Right atrium auricular region (tissue), 2 donors: ENCODE measurements around the gene ABO. TPM values are rescaled to one million over a fixed set of nuclear protein-coding genes. Genes with fewer than 3 reads are reported as not detected.
"Not testable (repeated sequence)": the region's sequence is repeated elsewhere in the genome, so short reads cannot be mapped to it uniquely, and the experiment has no call there.

ENCODE experiments used
- DNase-seq: peaks from one replicate; pipeline ENCODE4 v3.0.0-alpha.2; 2019; ENCODE audit warnings: low spot score
- H3K27ac ChIP-seq, 2 donors: fragments of 200-600 bp; sonication (generic); 1 replicate in 1 of 2; 2 replicates in 1 of 2; pipeline ENCODE4 v1.5.1; 2016 to 2019
- H3K27me3 ChIP-seq, 2 donors: fragments of 200-600 bp; sonication (generic); one replicate each; pipeline versions ENCODE4 v1.5.1 to v1.6.0; 2017 to 2019
- H3K36me3 ChIP-seq: fragments of 200-600 bp; sonication (generic); one replicate; pipeline ENCODE4 v1.5.1; 2016
- H3K4me1 ChIP-seq, 2 donors: fragments of 200-600 bp; sonication (generic); one replicate each; pipeline versions ENCODE4 v1.5.1 to v1.6.0; 2017 to 2019
- H3K4me3 ChIP-seq, 2 donors: fragments of 200-600 bp; sonication (generic); 1 replicate in 1 of 2; 2 replicates in 1 of 2; pipeline ENCODE4 v1.5.1; 2017 to 2019; ENCODE audit warnings: mild to moderate bottlenecking in 1 of 2, moderate library complexity in 1 of 2
- H3K9me3 ChIP-seq, 2 donors: fragments of 200-600 bp; sonication (generic); one replicate each; pipeline ENCODE4 v1.5.1; 2019
- CTCF ChIP-seq, 2 donors: fragments of 200-600 bp; sonication (generic); IDR thresholded peaks; one replicate each; pipeline ENCODE4 v1.5.1; 2019; ENCODE audit warnings: antibody characterized with exemption in 2 of 2
- total RNA-seq, 2 donors: library from RNA; depleted of rRNA; stranded (reverse); fragments of >200 nt; gene quantifications; one replicate each; pipeline ENCODE4 v1.1.0, GENCODE V29; 2016

The ABO gene
- total RNA-seq, 2 donors from 2014 or later = 1.1 to 2.5 TPM

GRCh38 chr9:133238851-133239532, 36.0 kb downstream of the ABO start:
- H3K36me3 ChIP-seq = no peaks in the 10 kb centered on the region
- H3K9me3 ChIP-seq = no peaks in the 10 kb centered on the region
- peaks cover 0 to 32% of the 10 kb centered on the region in 2 donors for H3K4me1 ChIP-seq
- H3K27me3 ChIP-seq = no peaks in the 10 kb centered on the region
- peak overlapping the region; percentile 21 to 50 for H3K4me3 ChIP-seq
- peak overlapping the region; percentile 76 to 84 for H3K27ac ChIP-seq
- TF ChIP-seq CTCF (IDR thresholded peaks at IDR 0.05) = peak; percentile 48 to 82
- no peak for DNase-seq

- no peak for TF ChIP-seq CTCF (IDR thresholded peaks at IDR 0.05)
Measured at GRCh38 chr9:133238272-133238850, 36.6 kb downstream of the ABO start.

GRCh38 chr9:133237035-133237731, 37.8 kb downstream of the ABO start:
- H3K4me3 ChIP-seq = no peak overlapping the region
- no peak for DNase-seq
- no peaks in the 10 kb centered on the region for H3K9me3 ChIP-seq

More at GRCh38 chr9:133238272-133238850, 36.6 kb downstream of the ABO start:
- peak overlapping the region; percentile 76 to 84 for H3K27ac ChIP-seq
- no peaks in the 10 kb centered on the region for H3K27me3 ChIP-seq
- H3K9me3 ChIP-seq = no peaks in the 10 kb centered on the region
- peaks cover 0 to 32% of the 10 kb centered on the region in 2 donors for H3K4me1 ChIP-seq
- DNase-seq = peak; percentile 82
- H3K4me3 ChIP-seq = peak overlapping the region; percentile 21 to 50
- no peaks in the 10 kb centered on the region for H3K36me3 ChIP-seq

GRCh38 chr9:133236291-133237034, 38.5 kb downstream of the ABO start:
- DNase-seq, H3K36me3 ChIP-seq, H3K4me3 ChIP-seq, H3K9me3 ChIP-seq, H3K27me3 ChIP-seq: not testable (repeated sequence)
- H3K27ac ChIP-seq = peak overlapping the region; percentile 76 to 84
- peaks cover 0 to 32% of the 10 kb centered on the region in 2 donors for H3K4me1 ChIP-seq

More at GRCh38 chr9:133237035-133237731, 37.8 kb downstream of the ABO start:
- Histone ChIP-seq H3K36me3 (no peaks in the 10 kb centered on the region), H3K27ac (peak overlapping the region; percentile 76 to 84), H3K4me1 (peaks cover 0 to 32% of the 10 kb centered on the region in 2 donors), H3K27me3 (no peaks in the 10 kb centered on the region)
- no peak for TF ChIP-seq CTCF (IDR thresholded peaks at IDR 0.05)

- H3K27ac ChIP-seq = peak overlapping the region in 1 of 2 donors; percentile 11
- no peaks in the 10 kb centered on the region for H3K9me3 ChIP-seq
- no peaks in the 10 kb centered on the region for H3K36me3 ChIP-seq
- no peaks in the 10 kb centered on the region for H3K27me3 ChIP-seq
- no peak overlapping the region for H3K4me3 ChIP-seq
- no peak for DNase-seq
- no peak for TF ChIP-seq CTCF (IDR thresholded peaks at IDR 0.05)
- H3K4me1 ChIP-seq = peaks cover 0 to 32% of the 10 kb centered on the region in 2 donors
Measured at GRCh38 chr9:133235549-133236222, 39.3 kb downstream of the ABO start.
